Natural killer cell (primary cell): ENCODE data around the gene PLXNA4. TPM values are rescaled to one million over a fixed set of nuclear protein-coding genes. Genes with fewer than 3 reads are reported as not detected.
A peak's percentile ranks its signal among the peaks of the same experiment; 100 is the strongest.

Experiments
- ATAC-seq, 3 donors: fragments of 150-1000 bp in 2 of 3; fragments of 200-7000 bp in 1 of 3; cut with Tn5 transposase; 1 replicate in 1 of 3; 2 replicates in 2 of 3; pipeline ENCODE4 v1.10.0; 2021; ENCODE audit warnings: mild to moderate bottlenecking in 2 of 3, moderate library complexity in 2 of 3
- DNase-seq, 2 donors: peaks; one replicate each; pipeline versions ENCODE4 v3.0.0 to v3.0.0-alpha.2; 2013 to 2021; ENCODE audit warnings: mixed read lengths in 1 of 2
- H3K27ac ChIP-seq: one replicate; pipeline ENCODE4 v1.5.1; 2013; ENCODE audit warnings: mild to moderate bottlenecking, low read length
- H3K27me3 ChIP-seq: one replicate; pipeline ENCODE4 v1.6.1; 2013; ENCODE audit warnings: low read length; ENCODE audit not compliant: control insufficient read depth, insufficient read depth
- H3K36me3 ChIP-seq: one replicate; pipeline ENCODE4 v1.6.1; 2013; ENCODE audit warnings: low read length; ENCODE audit not compliant: control insufficient read depth, insufficient read depth
- H3K4me1 ChIP-seq: one replicate; pipeline ENCODE4 v1.6.1; 2013; ENCODE audit warnings: low read length; ENCODE audit not compliant: control insufficient read depth, insufficient read depth
- H3K4me3 ChIP-seq: one replicate; pipeline ENCODE4 v1.5.1; 2013; ENCODE audit warnings: low read length
- H3K9me3 ChIP-seq: one replicate; pipeline ENCODE4 v1.6.1; 2013; ENCODE audit warnings: low read length; ENCODE audit not compliant: control insufficient read depth, insufficient read depth
- H3K27ac Mint-ChIP-seq, 2 donors: one replicate each; pipeline ENCODE4 v1.8.0; 2022; ENCODE audit warnings: mild to moderate bottlenecking in 2 of 2, mixed read lengths in 2 of 2, moderate library complexity in 1 of 2
- H3K27me3 Mint-ChIP-seq, 2 donors: one replicate each; pipeline ENCODE4 v1.8.0; 2022; ENCODE audit warnings: low read depth in 2 of 2, mixed read lengths in 2 of 2
- H3K36me3 Mint-ChIP-seq: one replicate; pipeline ENCODE4 v1.8.0; 2022; ENCODE audit warnings: mixed read lengths
- H3K4me1 Mint-ChIP-seq, 2 donors: one replicate each; pipeline ENCODE4 v1.8.0; 2022; ENCODE audit warnings: mixed read lengths in 2 of 2
- H3K4me3 Mint-ChIP-seq: one replicate; pipeline ENCODE4 v1.8.0; 2022; ENCODE audit warnings: mild to moderate bottlenecking, moderate library complexity, mixed read lengths
- H3K9me3 Mint-ChIP-seq, 2 donors: one replicate each; pipeline ENCODE4 v1.8.0; 2022; ENCODE audit warnings: mixed read lengths in 2 of 2
- WGBS: methylation state at CpG from one replicate; pipeline ENCODE4 v1.1.7; 2013; ENCODE audit warnings: missing lambda C conversion rate; ENCODE audit not compliant: insufficient coverage; 5-methylcytosine and 5-hydroxymethylcytosine counted together
- intact Hi-C: fragments of 100-400 bp; cut with micrococcal nuclease; formaldehyde crosslinking; loops from one replicate; pipeline ENCODE4 v1.14.2; 2022
- total RNA-seq, 4 donors: library from RNA; stranded (reverse); fragments of 120-200 nt in 1 of 4; gene quantifications; one replicate each; pipeline versions ENCODE4 v1.2.3 to v1.2.4, GENCODE V29; 2013 to 2022
- TF ChIP-seq, protein P1 (sequence below): fragments of 200-600 bp; IDR thresholded peaks from one replicate; pipeline ENCODE4 v1.8.0; 2022; ENCODE audit warnings: antibody characterized with exemption

Gene PLXNA4
- total RNA-seq, 3 donors from 2014 or later (not counting 1 experiment from before 2014, with no cell fraction given): 5.1 to 15.3 (median 10.9) TPM

DNA sequence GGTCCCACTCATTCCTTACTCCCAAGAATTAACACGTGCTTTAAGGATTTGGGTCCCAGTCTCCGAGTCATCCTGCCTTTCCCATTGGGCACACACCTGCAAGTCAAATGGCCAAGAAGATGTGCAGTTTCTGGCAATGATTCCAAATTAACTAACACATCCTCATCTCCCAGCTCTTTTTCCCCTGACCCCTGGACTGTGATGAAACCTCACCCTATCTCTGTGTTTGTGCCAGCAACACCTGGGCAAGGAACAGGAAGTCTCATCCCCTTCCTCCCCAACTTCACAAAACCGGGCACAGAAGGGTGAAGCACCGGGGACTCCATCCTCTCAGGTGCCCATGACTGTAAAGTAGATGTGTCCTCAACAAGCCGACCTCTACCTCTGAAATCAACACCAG lies 54.8 kb downstream of the PLXNA4 start:
- H3K4me3 ChIP-seq: no peak overlapping the region
- no peaks in the 10 kb centered on the region for H3K9me3 ChIP-seq
- no peaks in the 10 kb centered on the region for H3K36me3 ChIP-seq
- peaks cover 34% of the 10 kb centered on the region in 2 donors for H3K4me1 Mint-ChIP-seq
- intact Hi-C loops: no loop called here
- 79% methylated on average over 5 of the region's 5 CpGs for WGBS
- H3K27ac ChIP-seq: no peak overlapping the region
- H3K27me3 ChIP-seq: no peaks in the 10 kb centered on the region
- TF ChIP-seq, protein P1, sequence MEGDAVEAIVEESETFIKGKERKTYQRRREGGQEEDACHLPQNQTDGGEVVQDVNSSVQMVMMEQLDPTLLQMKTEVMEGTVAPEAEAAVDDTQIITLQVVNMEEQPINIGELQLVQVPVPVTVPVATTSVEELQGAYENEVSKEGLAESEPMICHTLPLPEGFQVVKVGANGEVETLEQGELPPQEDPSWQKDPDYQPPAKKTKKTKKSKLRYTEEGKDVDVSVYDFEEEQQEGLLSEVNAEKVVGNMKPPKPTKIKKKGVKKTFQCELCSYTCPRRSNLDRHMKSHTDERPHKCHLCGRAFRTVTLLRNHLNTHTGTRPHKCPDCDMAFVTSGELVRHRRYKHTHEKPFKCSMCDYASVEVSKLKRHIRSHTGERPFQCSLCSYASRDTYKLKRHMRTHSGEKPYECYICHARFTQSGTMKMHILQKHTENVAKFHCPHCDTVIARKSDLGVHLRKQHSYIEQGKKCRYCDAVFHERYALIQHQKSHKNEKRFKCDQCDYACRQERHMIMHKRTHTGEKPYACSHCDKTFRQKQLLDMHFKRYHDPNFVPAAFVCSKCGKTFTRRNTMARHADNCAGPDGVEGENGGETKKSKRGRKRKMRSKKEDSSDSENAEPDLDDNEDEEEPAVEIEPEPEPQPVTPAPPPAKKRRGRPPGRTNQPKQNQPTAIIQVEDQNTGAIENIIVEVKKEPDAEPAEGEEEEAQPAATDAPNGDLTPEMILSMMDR: no peak
- ATAC-seq (no peak), DNase-seq (no peak)
- no peaks in the 10 kb centered on the region for H3K9me3 Mint-ChIP-seq
- no peak overlapping the region for H3K4me3 Mint-ChIP-seq
- no peak overlapping the region for H3K27ac Mint-ChIP-seq
- no peaks in the 10 kb centered on the region for H3K36me3 Mint-ChIP-seq
- peaks cover 19% of the 10 kb centered on the region for H3K4me1 ChIP-seq
- H3K27me3 Mint-ChIP-seq: peaks cover 0 to 4% of the 10 kb centered on the region in 2 donors

DNA sequence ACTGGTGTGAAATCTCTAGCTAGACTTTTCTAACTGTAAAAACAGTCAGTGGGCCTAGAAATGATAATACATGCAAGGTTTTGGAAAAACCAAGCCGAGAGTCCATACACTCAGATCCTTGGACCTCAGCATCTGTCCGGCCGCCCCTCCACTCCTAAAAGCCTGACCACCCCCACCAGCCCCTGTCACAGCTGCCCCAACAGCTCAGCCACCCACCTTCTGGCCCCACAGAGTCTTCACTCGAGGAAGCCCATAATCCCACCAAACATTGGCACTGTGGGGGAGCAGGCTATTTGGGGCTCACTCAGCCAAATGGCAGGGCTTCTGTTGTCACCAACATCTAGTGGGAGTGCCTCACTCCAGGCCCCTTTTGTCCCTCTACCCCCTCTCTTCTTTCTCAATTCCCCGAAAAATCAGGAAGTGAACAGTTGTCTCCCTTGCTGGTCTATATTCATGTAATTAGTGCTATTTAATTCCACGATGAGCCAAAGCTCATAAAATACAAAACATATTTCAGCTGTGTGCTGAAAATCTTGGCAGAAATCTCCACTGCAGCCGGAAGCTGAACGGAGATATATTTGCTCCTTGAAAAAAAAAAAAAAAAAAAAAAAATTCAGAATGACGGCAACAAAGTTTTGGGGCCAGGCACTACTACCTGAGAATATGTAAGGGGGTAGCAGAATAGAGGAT lies 55.5 kb downstream of the PLXNA4 start:
- no peaks in the 10 kb centered on the region for H3K36me3 Mint-ChIP-seq
- intact Hi-C loops: no loop called here
- TF ChIP-seq, protein P1: no peak
- DNase-seq (no peak), ATAC-seq (no peak)
- H3K27me3 ChIP-seq: no peaks in the 10 kb centered on the region
- no peaks in the 10 kb centered on the region for H3K9me3 Mint-ChIP-seq
- no peak overlapping the region for H3K4me3 ChIP-seq
- peaks cover 34% of the 10 kb centered on the region in 2 donors for H3K4me1 Mint-ChIP-seq
- no peaks in the 10 kb centered on the region for H3K9me3 ChIP-seq
- H3K4me1 ChIP-seq: peaks cover 19% of the 10 kb centered on the region
- peaks cover 0 to 4% of the 10 kb centered on the region in 2 donors for H3K27me3 Mint-ChIP-seq
- no peak overlapping the region for H3K27ac Mint-ChIP-seq
- no peak overlapping the region for H3K4me3 Mint-ChIP-seq
- 91% methylated on average over 7 of the region's 9 CpGs for WGBS
- no peak overlapping the region for H3K27ac ChIP-seq
- H3K36me3 ChIP-seq: no peaks in the 10 kb centered on the region

DNA sequence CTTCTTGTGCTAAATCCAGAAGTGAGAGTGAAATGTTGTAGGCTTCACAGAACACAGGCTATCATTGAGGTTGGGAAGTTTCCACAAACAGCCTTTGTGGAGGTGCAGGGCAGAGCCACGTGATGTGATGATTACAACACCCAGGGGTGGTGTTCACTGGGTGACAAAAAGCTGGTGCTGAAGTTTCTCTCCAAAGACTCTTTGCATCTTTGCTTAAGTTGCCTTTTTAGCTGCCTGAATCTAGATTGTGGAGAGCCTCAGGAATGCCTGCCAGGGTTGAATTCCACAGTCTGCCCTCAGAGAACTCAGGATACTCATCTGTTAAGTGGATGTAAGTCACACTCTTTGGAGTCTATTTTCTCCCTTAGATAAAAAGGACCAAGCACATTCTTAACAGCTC lies 56.3 kb downstream of the PLXNA4 start:
- peaks cover 0 to 4% of the 10 kb centered on the region in 2 donors for H3K27me3 Mint-ChIP-seq
- Histone ChIP-seq H3K27me3 (no peaks in the 10 kb centered on the region), H3K36me3 (no peaks in the 10 kb centered on the region), H3K27ac (no peak overlapping the region), H3K4me1 (peaks cover 19% of the 10 kb centered on the region), H3K4me3 (no peak overlapping the region), H3K9me3 (no peaks in the 10 kb centered on the region)
- no peak overlapping the region for H3K27ac Mint-ChIP-seq
- WGBS: 21% methylated on average over 1 of the region's 1 CpG
- H3K4me1 Mint-ChIP-seq: peaks cover 34% of the 10 kb centered on the region in 2 donors
- ATAC-seq: peak; percentile 40 to 97 (median 90)
- peak; percentile 10 to 25 for DNase-seq
- H3K4me3 Mint-ChIP-seq: peak overlapping the region; percentile 31
- no peaks in the 10 kb centered on the region for H3K9me3 Mint-ChIP-seq
- no peaks in the 10 kb centered on the region for H3K36me3 Mint-ChIP-seq
- TF ChIP-seq, protein P1: no peak
- intact Hi-C loops: no loop called here

DNA sequence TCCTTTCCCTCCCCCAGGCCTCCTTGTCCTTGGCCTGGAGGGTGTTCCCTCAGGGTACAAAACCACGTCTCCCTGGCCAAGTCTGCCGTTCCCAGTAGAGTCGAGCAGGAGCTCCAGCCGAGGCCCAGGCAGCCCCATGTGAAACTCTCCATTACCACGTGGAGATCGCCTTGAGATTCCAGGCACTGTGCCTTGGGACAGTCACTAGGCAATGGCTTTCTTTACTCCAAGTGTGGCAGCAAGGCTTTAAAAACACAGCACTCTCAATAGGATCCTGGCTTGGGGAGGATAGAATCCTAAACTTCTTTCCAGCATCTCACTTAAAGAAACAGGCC lies 57.5 kb downstream of the PLXNA4 start:
- intact Hi-C loops: no loop called here
- no peaks in the 10 kb centered on the region for H3K9me3 Mint-ChIP-seq
- Histone ChIP-seq H3K4me3 (no peak overlapping the region), H3K4me1 (peaks cover 19% of the 10 kb centered on the region), H3K9me3 (no peaks in the 10 kb centered on the region), H3K27me3 (no peaks in the 10 kb centered on the region), H3K27ac (no peak overlapping the region), H3K36me3 (no peaks in the 10 kb centered on the region)
- TF ChIP-seq, protein P1: no peak
- WGBS: 91% methylated on average over 6 of the region's 6 CpGs
- DNase-seq (no peak), ATAC-seq (no peak)
- no peak overlapping the region for H3K4me3 Mint-ChIP-seq
- no peaks in the 10 kb centered on the region for H3K36me3 Mint-ChIP-seq
- peaks cover 0 to 4% of the 10 kb centered on the region in 2 donors for H3K27me3 Mint-ChIP-seq
- H3K4me1 Mint-ChIP-seq: peaks cover 34% of the 10 kb centered on the region in 2 donors
- no peak overlapping the region for H3K27ac Mint-ChIP-seq
